ENCODE results near the gene TAF4B.

GRCh38 chr18:26418225-26418624, 192.0 kb downstream of the TAF4B start:
- TF ChIP-seq CTCF (IDR thresholded peaks at IDR 0.05; ENCODE audit: insufficient read depth, low read length, poor library complexity, severe bottlenecking) (no peak), EZH2phosphoT487 (conservative IDR thresholded peaks at IDR 0.05; ENCODE audit: low read length) (no peak)

Measured in SU-DHL-6 (cell line).